Osteoblast (primary cell): Measurements from ENCODE around the gene COQ4. TPM values are rescaled to one million over a fixed set of nuclear protein-coding genes. Genes with fewer than 3 reads are reported as not detected.

Experiments used
- DNase-seq: peaks from one replicate; pipeline ENCODE4 v3.0.0; 2011; ENCODE audit warnings: low spot score, mixed read lengths; ENCODE audit not compliant: insufficient read length; ENCODE audit errors: missing footprints
- H2AFZ ChIP-seq: 2 replicates; pipeline ENCODE4 v1.6.0; 2011; ENCODE audit warnings: mild to moderate bottlenecking, low read length
- H3K27ac ChIP-seq: 2 replicates; pipeline ENCODE4 v1.5.1; 2011; ENCODE audit warnings: mild to moderate bottlenecking, low read depth, low read length, moderate library complexity
- H3K27me3 ChIP-seq: 2 replicates; pipeline ENCODE4 v1.6.0; 2012; ENCODE audit warnings: mild to moderate bottlenecking, control low read depth, inconsistent platforms, low read length, moderate library complexity; ENCODE audit not compliant: insufficient read depth
- H3K36me3 ChIP-seq: 2 replicates; pipeline ENCODE4 v1.5.1; 2011; ENCODE audit warnings: mild to moderate bottlenecking, low read length, control low read depth, moderate library complexity; ENCODE audit not compliant: insufficient read depth
- H3K4me1 ChIP-seq: 2 replicates; pipeline ENCODE4 v1.5.1; 2011; ENCODE audit warnings: mild to moderate bottlenecking, low read length, control low read depth, moderate library complexity; ENCODE audit not compliant: insufficient read depth
- H3K4me2 ChIP-seq: 2 replicates; pipeline ENCODE4 v1.6.0; 2011; ENCODE audit warnings: mild to moderate bottlenecking, low read length; ENCODE audit not compliant: insufficient read depth
- H3K4me3 ChIP-seq: fragments of 200-600 bp; sonication (generic); 3 replicates; pipeline ENCODE4 v1.5.1; 2012; ENCODE audit warnings: mild to moderate bottlenecking, low read length, inconsistent platforms; ENCODE audit not compliant: insufficient read depth
- H3K79me2 ChIP-seq: 2 replicates; pipeline ENCODE4 v1.6.0; 2012; ENCODE audit warnings: mild to moderate bottlenecking, low read length, control low read depth, inconsistent platforms; ENCODE audit not compliant: insufficient read depth
- H3K9me3 ChIP-seq: 2 replicates; pipeline ENCODE4 v1.5.1; 2011; ENCODE audit warnings: low read depth, low read length, control low read depth
- H4K20me1 ChIP-seq: 2 replicates; pipeline ENCODE4 v1.6.0; 2012; ENCODE audit warnings: mild to moderate bottlenecking, low read length, control low read depth; ENCODE audit not compliant: insufficient read depth
- total RNA-seq: library from RNA; depleted of rRNA; stranded (reverse); fragments of >200 nt; gene quantifications from 2 replicates; pipeline ENCODE4 v1.2.3, GENCODE V29; 2012
- TF ChIP-seq, protein P1 (sequence below): IDR thresholded peaks from 2 replicates; pipeline ENCODE4 v1.5.1; 2011; ENCODE audit warnings: mild to moderate bottlenecking, low read depth, low read length, moderate library complexity; ENCODE audit errors: extremely low read depth

Gene COQ4
- total RNA-seq, 1 donor: 34.7 TPM

DNA sequence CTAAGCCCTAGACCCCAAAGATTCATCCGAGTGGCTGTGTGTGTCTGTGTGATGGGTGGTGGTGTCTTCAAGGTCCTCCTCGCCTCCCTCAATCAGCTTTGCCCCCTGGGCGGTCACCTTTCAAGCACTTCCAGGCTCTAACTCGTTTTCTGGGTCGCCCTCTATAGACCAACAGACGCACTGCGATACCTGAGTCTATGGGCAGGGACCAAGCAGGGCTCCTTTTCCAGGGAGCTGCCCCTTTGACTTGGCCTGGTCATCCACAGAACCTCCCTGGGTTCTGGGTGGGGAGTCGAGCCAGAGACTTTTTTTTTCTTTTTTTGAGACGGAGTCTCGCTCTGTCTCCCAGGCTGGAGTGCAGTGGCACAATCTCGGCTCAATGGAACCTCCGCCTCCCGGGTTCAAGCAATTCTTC, 18.8 kb downstream of the COQ4 start:
- Histone ChIP-seq H3K27ac (no peak overlapping the region), H3K4me1 (peaks cover 11% of the 10 kb centered on the region), H3K36me3 (peaks cover 29% of the 10 kb centered on the region), H2AFZ (peak overlapping the region; percentile 56), H3K4me3 (peak overlapping the region; percentile 87), H3K79me2 (peaks cover 5% of the 10 kb centered on the region), H3K4me2 (peak overlapping the region; percentile 83), H4K20me1 (no peaks in the 10 kb centered on the region), H3K9me3 (no peaks in the 10 kb centered on the region), H3K27me3 (no peaks in the 10 kb centered on the region)
- peak; percentile 96 for DNase-seq
- TF ChIP-seq, protein P1, sequence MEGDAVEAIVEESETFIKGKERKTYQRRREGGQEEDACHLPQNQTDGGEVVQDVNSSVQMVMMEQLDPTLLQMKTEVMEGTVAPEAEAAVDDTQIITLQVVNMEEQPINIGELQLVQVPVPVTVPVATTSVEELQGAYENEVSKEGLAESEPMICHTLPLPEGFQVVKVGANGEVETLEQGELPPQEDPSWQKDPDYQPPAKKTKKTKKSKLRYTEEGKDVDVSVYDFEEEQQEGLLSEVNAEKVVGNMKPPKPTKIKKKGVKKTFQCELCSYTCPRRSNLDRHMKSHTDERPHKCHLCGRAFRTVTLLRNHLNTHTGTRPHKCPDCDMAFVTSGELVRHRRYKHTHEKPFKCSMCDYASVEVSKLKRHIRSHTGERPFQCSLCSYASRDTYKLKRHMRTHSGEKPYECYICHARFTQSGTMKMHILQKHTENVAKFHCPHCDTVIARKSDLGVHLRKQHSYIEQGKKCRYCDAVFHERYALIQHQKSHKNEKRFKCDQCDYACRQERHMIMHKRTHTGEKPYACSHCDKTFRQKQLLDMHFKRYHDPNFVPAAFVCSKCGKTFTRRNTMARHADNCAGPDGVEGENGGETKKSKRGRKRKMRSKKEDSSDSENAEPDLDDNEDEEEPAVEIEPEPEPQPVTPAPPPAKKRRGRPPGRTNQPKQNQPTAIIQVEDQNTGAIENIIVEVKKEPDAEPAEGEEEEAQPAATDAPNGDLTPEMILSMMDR: peak; percentile 62

DNA sequence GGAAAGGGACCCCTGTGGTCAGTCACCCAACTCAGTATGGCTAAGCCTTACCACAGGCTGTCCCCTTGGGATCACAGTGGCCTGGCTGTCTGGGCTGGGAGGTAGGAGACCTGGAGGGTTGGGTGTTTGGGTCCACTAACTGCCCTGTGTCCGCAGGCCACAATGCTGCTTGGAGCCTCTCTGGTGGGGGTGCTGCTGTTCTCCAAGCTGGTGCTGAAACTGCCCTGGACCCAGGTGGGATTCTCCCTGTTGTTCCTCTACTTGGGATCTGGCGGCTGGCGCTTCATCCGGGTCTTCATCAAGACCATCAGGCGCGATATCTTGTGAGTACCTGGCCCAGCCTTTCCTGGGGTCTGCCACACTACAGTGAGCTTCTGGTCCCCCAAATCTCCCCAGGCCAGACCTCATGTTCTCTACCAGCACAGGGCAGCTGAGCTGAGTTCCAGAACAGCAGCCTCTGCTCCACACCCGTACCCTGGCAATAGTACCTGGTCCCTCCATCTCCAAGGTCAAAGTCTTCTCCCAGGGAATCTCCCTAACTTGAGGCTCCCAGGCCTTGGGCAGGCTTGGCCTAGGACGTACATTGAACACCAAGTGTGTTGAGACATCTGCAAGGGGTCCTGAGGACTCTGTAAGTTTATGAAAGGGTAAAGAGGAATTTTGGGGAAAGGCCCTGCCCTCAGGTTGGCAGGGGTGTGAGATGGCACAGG, 20.5 kb downstream of the COQ4 start:
- Histone ChIP-seq H3K4me3 (no peak overlapping the region), H3K4me2 (no peak overlapping the region), H2AFZ (no peak overlapping the region), H3K9me3 (no peaks in the 10 kb centered on the region), H3K4me1 (peaks cover 11% of the 10 kb centered on the region), H3K27ac (no peak overlapping the region), H3K27me3 (no peaks in the 10 kb centered on the region), H3K79me2 (peaks cover 5% of the 10 kb centered on the region), H3K36me3 (peaks cover 38% of the 10 kb centered on the region), H4K20me1 (no peaks in the 10 kb centered on the region)
- DNase-seq: peak; percentile 62
- TF ChIP-seq, protein P1: no peak

DNA sequence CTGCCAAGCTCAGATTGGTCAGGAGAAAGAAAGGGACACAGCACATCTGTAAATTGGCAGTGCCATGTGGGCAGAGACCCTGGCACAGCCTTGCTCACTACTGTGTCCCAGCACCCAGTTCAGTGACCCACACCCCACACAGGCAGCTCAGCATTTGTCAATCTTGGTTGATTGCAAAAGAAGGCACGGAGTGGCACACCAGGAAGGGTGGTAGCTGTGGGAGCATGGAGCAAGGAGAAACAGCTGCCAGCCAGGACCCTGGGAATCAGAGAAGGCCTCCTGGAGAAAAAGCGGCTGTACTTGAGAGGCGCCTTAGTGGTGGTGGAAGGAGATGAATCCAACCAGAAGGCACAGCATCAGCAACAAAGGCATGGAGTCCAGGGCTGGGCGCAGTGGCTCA, 21.2 kb downstream of the COQ4 start:
- DNase-seq: peak; percentile 9
- H3K27me3 ChIP-seq: no peaks in the 10 kb centered on the region
- H2AFZ ChIP-seq: no peak overlapping the region
- H4K20me1 ChIP-seq: no peaks in the 10 kb centered on the region
- H3K27ac ChIP-seq: no peak overlapping the region
- H3K4me1 ChIP-seq: peaks cover 11% of the 10 kb centered on the region
- H3K4me3 ChIP-seq: no peak overlapping the region
- no peaks in the 10 kb centered on the region for H3K9me3 ChIP-seq
- TF ChIP-seq, protein P1: no peak
- H3K36me3 ChIP-seq: peaks cover 44% of the 10 kb centered on the region
- H3K79me2 ChIP-seq: peaks cover 5% of the 10 kb centered on the region
- H3K4me2 ChIP-seq: no peak overlapping the region

DNA sequence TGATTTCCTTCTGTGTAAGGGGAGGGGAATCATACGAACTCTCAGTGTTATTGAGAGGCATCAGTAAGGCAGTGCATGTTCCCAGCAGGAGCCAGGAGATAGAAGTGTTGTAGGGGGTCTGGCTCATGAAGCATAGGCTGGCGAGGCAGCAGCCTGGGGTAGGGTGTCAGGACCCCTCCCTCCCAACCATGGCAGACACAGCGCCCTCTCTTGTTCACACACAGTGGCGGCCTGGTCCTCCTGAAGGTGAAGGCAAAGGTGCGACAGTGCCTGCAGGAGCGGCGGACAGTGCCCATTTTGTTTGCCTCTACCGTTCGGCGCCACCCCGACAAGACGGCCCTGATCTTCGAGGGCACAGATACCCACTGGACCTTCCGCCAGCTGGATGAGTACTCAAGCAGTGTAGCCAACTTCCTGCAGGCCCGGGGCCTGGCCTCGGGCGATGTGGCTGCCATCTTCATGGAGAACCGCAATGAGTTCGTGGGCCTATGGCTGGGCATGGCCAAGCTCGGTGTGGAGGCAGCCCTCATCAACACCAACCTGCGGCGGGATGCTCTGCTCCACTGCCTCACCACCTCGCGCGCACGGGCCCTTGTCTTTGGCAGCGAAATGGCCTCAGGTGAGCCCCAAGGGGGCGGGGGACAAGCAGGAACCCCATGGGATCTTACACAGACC, 22.4 kb downstream of the COQ4 start:
- Histone ChIP-seq H3K4me3 (no peak overlapping the region), H3K4me1 (peaks cover 7% of the 10 kb centered on the region)
- no peak for DNase-seq

More for the DNA sequence above, 22.4 kb downstream of the COQ4 start:
- Histone ChIP-seq H3K79me2 (peaks cover 5% of the 10 kb centered on the region), H2AFZ (no peak overlapping the region), H3K9me3 (no peaks in the 10 kb centered on the region), H4K20me1 (no peaks in the 10 kb centered on the region), H3K27ac (no peak overlapping the region), H3K27me3 (no peaks in the 10 kb centered on the region), H3K36me3 (peaks cover 52% of the 10 kb centered on the region), H3K4me2 (no peak overlapping the region)
- TF ChIP-seq, protein P1: no peak
